Measurements from ENCODE around the gene GAPT.
"Not testable (repeated sequence)": the region's sequence is repeated elsewhere in the genome, so short reads cannot be mapped to it uniquely, and the experiment has no call there.

The GAPT gene

DNA sequence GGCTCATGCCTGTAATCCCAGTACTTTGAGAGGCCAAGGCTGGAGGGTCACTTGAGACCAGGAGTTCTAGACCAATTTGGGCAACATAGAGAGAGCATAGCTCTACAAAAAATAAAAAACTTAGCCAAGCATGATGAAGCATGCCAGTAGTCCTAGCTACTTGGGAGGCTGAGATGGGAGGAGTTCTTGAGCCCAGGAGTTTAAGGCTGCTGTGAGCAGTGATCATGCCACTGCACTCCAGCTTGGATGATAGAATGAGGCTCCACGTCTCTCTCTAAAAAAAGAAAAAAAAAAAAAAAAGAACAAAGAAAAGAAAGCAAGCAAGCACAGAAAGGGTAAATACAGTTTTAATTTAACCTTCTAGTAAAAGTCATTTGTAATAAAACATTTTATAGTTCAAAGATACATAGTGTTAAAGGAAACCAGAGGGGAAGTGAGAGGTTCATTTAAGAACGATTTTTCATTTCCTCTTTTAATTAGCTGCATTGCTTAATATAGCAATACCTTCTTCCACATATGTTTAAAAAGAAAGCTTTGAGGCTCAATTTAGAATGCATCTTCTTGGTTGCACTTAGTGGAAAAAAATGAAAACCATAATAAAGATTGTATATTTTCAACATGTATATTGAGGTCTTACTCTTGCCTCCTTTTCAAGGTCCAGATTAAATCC lies 14.9 kb downstream of the GAPT start:
- DNase-seq: no peak

GRCh38 chr5:58507715-58508114 lies 16.5 kb downstream of the GAPT start:
- DNase-seq: no peak

- DNase-seq: no peak
These were observed 26.0 kb downstream of the GAPT start for GRCh38 chr5:58517198-58517597.

- no peak for DNase-seq
These were observed 32.7 kb downstream of the GAPT start for GRCh38 chr5:58523956-58524355.

DNA sequence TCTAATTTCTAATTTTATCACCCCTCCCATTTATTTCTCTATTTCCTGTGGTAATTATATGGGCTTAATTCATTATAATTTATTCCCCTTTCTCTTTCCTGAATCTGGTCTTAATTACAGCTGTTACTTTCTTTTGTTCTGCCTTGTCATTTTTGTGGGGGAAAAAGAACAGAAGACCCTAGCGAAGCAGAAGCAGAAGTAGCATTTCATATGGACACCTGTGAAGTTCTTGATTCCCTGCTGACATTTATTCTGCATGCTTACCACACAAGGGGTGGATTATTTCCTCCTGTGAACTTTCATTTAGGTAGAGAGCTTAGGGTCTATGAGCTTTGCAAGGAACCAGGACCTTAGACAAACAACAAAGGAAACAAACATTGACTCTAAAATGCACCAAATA lies 33.3 kb downstream of the GAPT start:
- DNase-seq: no peak

GRCh38 chr5:58530942-58531490 lies 39.8 kb downstream of the GAPT start:
- DNase-seq: no peak

DNA sequence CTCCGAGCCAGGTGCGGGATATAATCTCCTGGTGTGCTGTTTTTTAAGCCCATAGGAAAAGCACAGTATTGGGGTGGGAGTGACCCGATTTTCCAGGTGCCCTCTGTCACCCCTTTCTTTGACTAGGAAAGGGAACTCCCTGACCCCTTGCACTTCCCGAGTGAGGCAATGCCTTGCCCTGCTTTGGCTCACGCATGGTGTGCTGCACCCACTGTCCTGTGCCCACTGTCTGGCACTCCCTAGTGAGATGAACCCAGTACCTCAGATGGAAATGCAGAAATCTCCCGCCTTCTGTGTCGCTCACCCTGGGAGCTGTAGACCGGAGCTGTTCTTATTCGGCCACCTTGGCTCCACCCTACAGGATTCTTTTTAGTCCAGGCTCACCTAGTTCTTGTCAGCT lies 50.7 kb downstream of the GAPT start:
- DNase-seq: not testable (repeated sequence)

DNA sequence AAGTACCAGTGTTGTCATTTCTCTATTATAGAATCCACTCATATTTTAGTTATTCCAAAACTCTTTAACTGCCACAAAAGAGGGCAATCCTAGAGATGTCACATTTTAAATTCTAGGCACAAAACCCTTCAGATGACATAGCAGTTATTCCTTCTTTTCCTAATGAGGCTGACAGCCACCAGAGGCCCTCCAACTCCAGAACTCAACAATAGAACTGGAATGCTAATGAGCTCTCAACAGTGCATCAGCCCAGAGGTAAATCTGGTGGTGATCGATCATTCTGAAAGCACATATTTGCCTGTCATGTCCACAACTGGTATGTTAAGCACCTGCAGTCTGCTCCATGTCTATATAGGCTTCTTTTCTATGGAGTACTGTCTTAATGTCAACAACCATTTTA lies 51.5 kb downstream of the GAPT start:
- DNase-seq: no peak

- no peak for DNase-seq
These were observed 52.5 kb downstream of the GAPT start for GRCh38 chr5:58543723-58544122.

DNA sequence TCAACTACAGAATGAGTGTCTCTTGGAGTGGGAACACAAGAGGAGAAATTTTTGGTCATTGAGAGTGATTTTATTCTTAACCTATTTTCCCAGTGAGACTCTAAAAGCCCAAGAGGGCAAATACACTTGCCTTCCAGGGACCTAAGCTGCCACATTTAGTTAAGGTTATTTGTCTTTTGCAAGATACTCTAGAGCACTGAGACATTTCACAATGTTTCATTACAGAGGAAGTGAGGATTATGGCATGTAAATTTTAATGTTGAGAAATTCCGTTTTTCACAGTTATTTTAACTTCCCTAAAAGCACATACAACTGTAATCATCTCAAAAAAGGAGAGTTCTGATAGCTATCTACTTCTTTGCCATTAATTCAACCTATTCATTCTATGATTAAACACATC lies 53.0 kb downstream of the GAPT start:
- DNase-seq: no peak

GRCh38 chr5:58544926-58545325 lies 53.7 kb downstream of the GAPT start:
- DNase-seq: no peak

DNA sequence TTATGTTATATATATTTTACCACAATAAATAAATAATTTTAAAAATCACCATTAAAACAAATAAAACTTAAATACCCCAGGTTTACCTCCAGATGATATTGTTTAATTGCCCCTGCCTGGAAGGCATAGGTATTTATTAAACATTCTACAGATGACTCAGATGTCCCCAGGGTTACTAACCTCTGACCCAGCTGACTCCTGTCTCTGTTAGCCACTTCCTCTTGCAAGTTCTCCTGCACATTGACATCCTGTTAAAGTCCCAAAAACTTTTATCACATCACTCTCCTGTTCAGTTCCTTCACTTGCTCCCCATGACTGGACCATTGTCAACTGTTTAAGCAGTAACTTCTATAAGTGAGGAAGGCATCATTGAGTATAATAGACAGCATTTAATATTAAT lies 54.7 kb downstream of the GAPT start:
- DNase-seq: no peak
